ENCODE measurements around the gene INPP5A.

DNA sequence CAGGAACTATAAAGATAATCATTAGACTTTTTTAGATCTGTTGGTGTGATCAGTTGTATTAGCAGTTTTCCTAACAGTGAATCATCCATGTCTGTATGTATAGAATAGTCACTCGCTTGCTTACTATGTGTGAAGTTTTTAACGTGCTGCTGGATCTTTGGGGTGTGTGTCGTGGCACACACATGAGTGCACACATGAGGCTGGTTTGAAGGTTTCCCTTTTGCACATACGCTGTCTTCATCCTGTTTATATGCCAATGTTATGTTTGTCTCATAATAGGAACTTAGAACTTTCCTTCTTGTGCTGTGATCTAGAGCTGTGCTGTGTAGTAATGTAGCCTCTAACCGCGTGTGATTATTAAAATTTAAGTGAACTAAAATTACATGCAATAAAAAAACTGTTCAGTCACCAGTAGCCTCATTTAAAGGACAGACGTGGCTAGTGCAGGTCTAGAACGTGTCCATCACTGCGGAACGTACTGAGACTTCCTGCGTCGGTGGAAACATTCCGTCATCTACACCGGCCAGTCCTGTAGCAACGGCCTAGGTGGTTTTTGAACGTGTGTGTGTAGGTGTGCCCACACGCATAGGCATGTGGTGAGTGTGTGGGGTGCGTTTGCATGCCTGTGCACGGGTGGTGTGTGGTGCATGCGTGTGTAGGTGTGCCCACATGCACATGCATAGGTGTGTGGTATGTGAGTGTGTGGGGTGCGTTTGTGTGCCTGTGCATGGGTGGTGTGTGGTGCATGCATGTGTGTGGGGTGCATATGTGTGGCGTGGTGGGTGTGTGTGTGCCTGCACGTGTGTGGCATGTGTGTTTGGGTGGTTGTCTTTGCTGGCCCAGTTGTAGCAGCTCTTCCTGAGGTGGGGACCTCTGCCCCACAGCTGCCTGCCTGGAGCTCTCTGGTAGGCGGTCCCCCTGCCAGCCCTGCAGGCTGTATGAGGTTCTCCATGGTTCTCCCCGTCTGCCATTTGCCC lies 56.6 kb downstream of the INPP5A start:
- TF ChIP-seq TCF4 (CRISPR knock-in tag; IDR thresholded peaks at IDR 0.05; ENCODE audit: borderline replicate concordance) = no peak
- no peak for TF ChIP-seq GLIS3 (CRISPR knock-in tag; IDR thresholded peaks at IDR 0.05)
- no peak for TF ChIP-seq OSR1 (CRISPR knock-in tag; IDR thresholded peaks at IDR 0.05)
- TF ChIP-seq ZC3H10 (CRISPR knock-in tag; IDR thresholded peaks at IDR 0.05) = no peak
- TF ChIP-seq ZFP30 (CRISPR knock-in tag; IDR thresholded peaks at IDR 0.05) = no peak
- TF ChIP-seq, protein P1, sequence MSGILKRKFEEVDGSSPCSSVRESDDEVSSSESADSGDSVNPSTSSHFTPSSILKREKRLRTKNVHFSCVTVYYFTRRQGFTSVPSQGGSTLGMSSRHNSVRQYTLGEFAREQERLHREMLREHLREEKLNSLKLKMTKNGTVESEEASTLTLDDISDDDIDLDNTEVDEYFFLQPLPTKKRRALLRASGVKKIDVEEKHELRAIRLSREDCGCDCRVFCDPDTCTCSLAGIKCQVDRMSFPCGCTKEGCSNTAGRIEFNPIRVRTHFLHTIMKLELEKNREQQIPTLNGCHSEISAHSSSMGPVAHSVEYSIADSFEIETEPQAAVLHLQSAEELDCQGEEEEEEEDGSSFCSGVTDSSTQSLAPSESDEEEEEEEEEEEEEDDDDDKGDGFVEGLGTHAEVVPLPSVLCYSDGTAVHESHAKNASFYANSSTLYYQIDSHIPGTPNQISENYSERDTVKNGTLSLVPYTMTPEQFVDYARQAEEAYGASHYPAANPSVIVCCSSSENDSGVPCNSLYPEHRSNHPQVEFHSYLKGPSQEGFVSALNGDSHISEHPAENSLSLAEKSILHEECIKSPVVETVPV (CRISPR knock-in tag; IDR thresholded peaks at IDR 0.05) = no peak
- no peak for TF ChIP-seq ZFP3 (CRISPR knock-in tag; IDR thresholded peaks at IDR 0.05)
- no peak for TF ChIP-seq ISL1 (CRISPR knock-in tag; IDR thresholded peaks at IDR 0.05)
- no peak for TF ChIP-seq ZNF70 (CRISPR knock-in tag; IDR thresholded peaks at IDR 0.05)
- TF ChIP-seq TOX (CRISPR knock-in tag; IDR thresholded peaks at IDR 0.05; ENCODE audit: borderline replicate concordance) = no peak
- no peak for TF ChIP-seq ARNTL (CRISPR knock-in tag; IDR thresholded peaks at IDR 0.05; ENCODE audit: borderline replicate concordance, low read depth)
- TF ChIP-seq RARB (CRISPR knock-in tag; IDR thresholded peaks at IDR 0.05) = no peak
- TF ChIP-seq, protein P2, sequence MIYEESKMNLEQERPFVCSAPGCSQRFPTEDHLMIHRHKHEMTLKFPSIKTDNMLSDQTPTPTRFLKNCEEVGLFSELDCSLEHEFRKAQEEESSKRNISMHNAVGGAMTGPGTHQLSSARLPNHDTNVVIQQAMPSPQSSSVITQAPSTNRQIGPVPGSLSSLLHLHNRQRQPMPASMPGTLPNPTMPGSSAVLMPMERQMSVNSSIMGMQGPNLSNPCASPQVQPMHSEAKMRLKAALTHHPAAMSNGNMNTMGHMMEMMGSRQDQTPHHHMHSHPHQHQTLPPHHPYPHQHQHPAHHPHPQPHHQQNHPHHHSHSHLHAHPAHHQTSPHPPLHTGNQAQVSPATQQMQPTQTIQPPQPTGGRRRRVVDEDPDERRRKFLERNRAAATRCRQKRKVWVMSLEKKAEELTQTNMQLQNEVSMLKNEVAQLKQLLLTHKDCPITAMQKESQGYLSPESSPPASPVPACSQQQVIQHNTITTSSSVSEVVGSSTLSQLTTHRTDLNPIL (CRISPR knock-in tag; IDR thresholded peaks at IDR 0.05; ENCODE audit: low read depth) = no peak
- TF ChIP-seq PATZ1 (CRISPR knock-in tag; IDR thresholded peaks at IDR 0.05; ENCODE audit: borderline replicate concordance) = no peak

All from SK-N-SH treated with all-trans-retinoic acid at 6 μM for 48 hours (cell line).